Measurements from ENCODE around the gene CTNNA1.

The CTNNA1 gene

GRCh38 chr5:138938526-138938925 lies 185.3 kb downstream of the CTNNA1 start:
- no peak for TF ChIP-seq CTCF (IDR thresholded peaks at IDR 0.05; ENCODE audit: low read depth, low read length)

GRCh38 chr5:138942066-138942465 lies 188.8 kb downstream of the CTNNA1 start:
- no peak for TF ChIP-seq CTCF (IDR thresholded peaks at IDR 0.05; ENCODE audit: low read depth, low read length)

More at GRCh38 chr5:138938526-138938925, 185.3 kb downstream of the CTNNA1 start:
- no peak overlapping the region for H3K4me3 ChIP-seq (ENCODE audit: low read depth, low read length)

GRCh38 chr5:138942861-138943260 lies 189.6 kb downstream of the CTNNA1 start:
- TF ChIP-seq CTCF (IDR thresholded peaks at IDR 0.05; ENCODE audit: low read depth, low read length), result no peak
- no peak overlapping the region for H3K4me3 ChIP-seq (ENCODE audit: low read depth, low read length)

More at GRCh38 chr5:138942066-138942465, 188.8 kb downstream of the CTNNA1 start:
- no peak overlapping the region for H3K4me3 ChIP-seq (ENCODE audit: low read depth, low read length)

- TF ChIP-seq CTCF (IDR thresholded peaks at IDR 0.05; ENCODE audit: low read depth, low read length), result no peak
Observed at GRCh38 chr5:138943599-138944173, 190.5 kb downstream of the CTNNA1 start.

GRCh38 chr5:138944527-138945322 lies 191.5 kb downstream of the CTNNA1 start:
- no peak overlapping the region for H3K4me3 ChIP-seq (ENCODE audit: low read depth, low read length)
- no peak for TF ChIP-seq CTCF (IDR thresholded peaks at IDR 0.05; ENCODE audit: low read depth, low read length)

More at GRCh38 chr5:138943599-138944173, 190.5 kb downstream of the CTNNA1 start:
- no peak overlapping the region for H3K4me3 ChIP-seq (ENCODE audit: low read depth, low read length)

- TF ChIP-seq CTCF (IDR thresholded peaks at IDR 0.05; ENCODE audit: low read depth, low read length), result no peak
- no peak overlapping the region for H3K4me3 ChIP-seq (ENCODE audit: low read depth, low read length)
Observed at GRCh38 chr5:138945421-138946240, 192.4 kb downstream of the CTNNA1 start.

Data from WI38 (cell line).